Lower leg skin (tissue), 3 donors: Measurements from ENCODE around the gene SLC8A2.
"Not testable (repeated sequence)": the region's sequence is repeated elsewhere in the genome, so short reads cannot be mapped to it uniquely, and the experiment has no call there.

ENCODE experiments used
- CTCF ChIP-seq, 3 donors: fragments of 450-650 bp; IDR thresholded peaks; one replicate each; pipeline ENCODE4 v1.5.1; 2016; ENCODE audit warnings: antibody characterized with exemption in 3 of 3, mild to moderate bottlenecking in 3 of 3, moderate library complexity in 2 of 3
- POLR2A ChIP-seq, 2 donors: fragments of 450-650 bp; IDR thresholded peaks; one replicate each; pipeline ENCODE4 v1.6.1; 2016 to 2017; ENCODE audit warnings: antibody characterized with exemption in 2 of 2, mild to moderate bottlenecking in 1 of 2, moderate library complexity in 1 of 2

GRCh38 chr19:47383890-47384289, 87.8 kb downstream of the SLC8A2 start:
- not testable (repeated sequence) for TF ChIP-seq CTCF, POLR2A (IDR thresholded peaks at IDR 0.05)
